ENCODE results near the gene ELFN1. TPM values are rescaled to one million over a fixed set of nuclear protein-coding genes. Genes with fewer than 3 reads are reported as not detected.

Gene ELFN1
- total and polyA plus RNA-seq, 2 donors (not counting 3 experiments of a cell fraction or from before 2014, with no cell fraction given) = 0.37 to 1.0 TPM

DNA sequence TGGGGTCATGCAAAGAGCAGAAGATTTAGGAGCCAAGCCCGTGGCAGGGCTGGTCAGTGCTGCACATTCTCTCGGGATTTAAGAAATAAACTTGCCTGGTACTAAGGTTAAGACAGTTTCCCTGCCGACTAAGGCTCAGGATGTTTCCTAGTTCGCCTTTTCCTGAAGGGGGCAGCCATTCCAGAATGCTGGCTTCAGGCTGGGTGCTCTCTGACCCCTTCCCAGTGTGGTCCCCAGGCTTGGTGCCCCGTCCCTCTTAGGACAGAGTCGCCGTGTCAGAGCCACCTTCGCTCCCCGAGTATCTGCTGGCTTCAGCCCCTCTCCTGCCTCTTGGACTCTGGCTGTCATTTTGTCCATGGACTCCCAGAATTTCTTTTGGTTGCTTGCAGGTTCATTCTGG, 117.2 kb downstream of the ELFN1 start:
- H3K4me2 ChIP-seq (ENCODE audit: insufficient read depth, low read length) = no peak overlapping the region
- no peak overlapping the region for H3K4me3 ChIP-seq (replicated peaks in 1 of 3; ENCODE audit: insufficient read depth in 1 of 3, low read depth in 1 of 3, low read length in 3 of 3)
- intact Hi-C loops (cut with micrococcal nuclease) = no loop called here
- no peak overlapping the region for H3K9ac ChIP-seq (replicated peaks; ENCODE audit: extremely low read depth, insufficient read depth, low read length)
- no peak overlapping the region for H3K27ac ChIP-seq (ENCODE audit: insufficient read depth, low read depth, low read length)
- POLR2A ChIA-PET = no interaction called here
- H3K36me3 ChIP-seq (ENCODE audit: control insufficient read depth in 2 of 2, extremely low read depth in 1 of 2, insufficient read depth in 2 of 2, low read length in 2 of 2) = no peaks in the 10 kb centered on the region
- no peaks in the 10 kb centered on the region for H3K4me1 ChIP-seq (ENCODE audit: control insufficient read depth, extremely low read depth, insufficient read depth, low read length)
- H3K27me3 ChIP-seq (ENCODE audit: control insufficient read depth in 2 of 2, insufficient read depth in 2 of 2, low read length in 2 of 2) = no peaks in the 10 kb centered on the region
- TF ChIP-seq FOS (IDR thresholded peaks at IDR 0.05; ENCODE audit: borderline replicate concordance, insufficient read depth, low read length) (no peak), POLR2AphosphoS5 (IDR thresholded peaks at IDR 0.05; ENCODE audit: insufficient read depth, low read depth, low read length) (no peak), EZH2 (IDR thresholded peaks at IDR 0.05; ENCODE audit: borderline replicate concordance, low read depth, low read length, severe bottlenecking) (no peak), MYC (IDR thresholded peaks at IDR 0.05; ENCODE audit: low read depth, low read length) (no peak), JUN (IDR thresholded peaks at IDR 0.05; ENCODE audit: borderline replicate concordance, insufficient read depth, insufficient read length, low read depth) (no peak), POLR2A (IDR thresholded peaks at IDR 0.05; ENCODE audit: low read depth, low read length) (no peak), GATA2 (IDR thresholded peaks at IDR 0.05; ENCODE audit: insufficient read depth, insufficient read length, low read depth, low read length) (no peak)
- TF ChIP-seq, protein P1, sequence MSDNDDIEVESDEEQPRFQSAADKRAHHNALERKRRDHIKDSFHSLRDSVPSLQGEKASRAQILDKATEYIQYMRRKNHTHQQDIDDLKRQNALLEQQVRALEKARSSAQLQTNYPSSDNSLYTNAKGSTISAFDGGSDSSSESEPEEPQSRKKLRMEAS (IDR thresholded peaks at IDR 0.05; ENCODE audit: insufficient read depth, insufficient read length) = no peak
- TF ChIP-seq, protein P2, sequence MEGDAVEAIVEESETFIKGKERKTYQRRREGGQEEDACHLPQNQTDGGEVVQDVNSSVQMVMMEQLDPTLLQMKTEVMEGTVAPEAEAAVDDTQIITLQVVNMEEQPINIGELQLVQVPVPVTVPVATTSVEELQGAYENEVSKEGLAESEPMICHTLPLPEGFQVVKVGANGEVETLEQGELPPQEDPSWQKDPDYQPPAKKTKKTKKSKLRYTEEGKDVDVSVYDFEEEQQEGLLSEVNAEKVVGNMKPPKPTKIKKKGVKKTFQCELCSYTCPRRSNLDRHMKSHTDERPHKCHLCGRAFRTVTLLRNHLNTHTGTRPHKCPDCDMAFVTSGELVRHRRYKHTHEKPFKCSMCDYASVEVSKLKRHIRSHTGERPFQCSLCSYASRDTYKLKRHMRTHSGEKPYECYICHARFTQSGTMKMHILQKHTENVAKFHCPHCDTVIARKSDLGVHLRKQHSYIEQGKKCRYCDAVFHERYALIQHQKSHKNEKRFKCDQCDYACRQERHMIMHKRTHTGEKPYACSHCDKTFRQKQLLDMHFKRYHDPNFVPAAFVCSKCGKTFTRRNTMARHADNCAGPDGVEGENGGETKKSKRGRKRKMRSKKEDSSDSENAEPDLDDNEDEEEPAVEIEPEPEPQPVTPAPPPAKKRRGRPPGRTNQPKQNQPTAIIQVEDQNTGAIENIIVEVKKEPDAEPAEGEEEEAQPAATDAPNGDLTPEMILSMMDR (IDR thresholded peaks at IDR 0.05; ENCODE audit: extremely low read depth in 1 of 2, insufficient read depth in 1 of 2, low read depth in 1 of 2, low read length in 2 of 2) = no peak
- CTCF ChIA-PET = no interaction called here
- DNase-seq (ENCODE audit: low read depth, low spot score) (no peak), FAIRE-seq (no peak)
- no peak overlapping the region for H2AFZ ChIP-seq (ENCODE audit: low read depth, low read length)
- H4K20me1 ChIP-seq (replicated peaks; ENCODE audit: control insufficient read depth, extremely low read depth, insufficient read depth, low read length) = no peaks in the 10 kb centered on the region
- no peaks in the 10 kb centered on the region for H3K9me1 ChIP-seq (replicated peaks; ENCODE audit: control insufficient read depth, extremely low read depth, insufficient read depth, low read length)
- no peaks in the 10 kb centered on the region for H3K9me3 ChIP-seq (replicated peaks; ENCODE audit: control insufficient read depth, insufficient read depth, low read length)
- H3K79me2 ChIP-seq (ENCODE audit: control insufficient read depth, insufficient read depth, low read length) = no peaks in the 10 kb centered on the region
- dilution Hi-C loops (cut with MboI; ENCODE audit: extremely low pct_ligation_motif_present, low sequenced_read_pairs) = no loop called here
- no TSS peak for BruUV-seq (replicated peaks)

Measured in endothelial cell of umbilical vein (primary cell).